ENCODE results near the gene ALK.

Gene ALK

DNA sequence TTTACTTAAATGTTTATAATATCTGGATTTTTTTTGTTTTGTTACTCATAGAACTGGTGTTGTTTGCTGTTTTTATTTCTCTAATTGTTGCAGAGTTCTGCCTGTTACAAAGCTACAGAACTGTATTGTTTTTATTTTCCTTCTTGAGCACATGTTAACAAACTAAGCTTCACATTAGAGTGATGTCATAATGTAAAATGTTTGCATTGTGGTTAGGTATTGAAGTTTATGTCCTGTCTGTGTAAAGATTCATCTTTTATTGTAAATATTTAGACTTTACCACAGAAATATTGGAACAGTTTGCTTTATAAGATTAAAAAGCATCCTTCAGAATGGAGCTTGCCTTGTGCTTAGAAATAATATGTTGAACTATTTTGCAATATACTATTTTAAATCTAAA is 738.5 kb downstream of the ALK start:
- in situ Hi-C loops (cut with MboI; ENCODE audit: low sequenced_read_pairs) = no loop called here

DNA sequence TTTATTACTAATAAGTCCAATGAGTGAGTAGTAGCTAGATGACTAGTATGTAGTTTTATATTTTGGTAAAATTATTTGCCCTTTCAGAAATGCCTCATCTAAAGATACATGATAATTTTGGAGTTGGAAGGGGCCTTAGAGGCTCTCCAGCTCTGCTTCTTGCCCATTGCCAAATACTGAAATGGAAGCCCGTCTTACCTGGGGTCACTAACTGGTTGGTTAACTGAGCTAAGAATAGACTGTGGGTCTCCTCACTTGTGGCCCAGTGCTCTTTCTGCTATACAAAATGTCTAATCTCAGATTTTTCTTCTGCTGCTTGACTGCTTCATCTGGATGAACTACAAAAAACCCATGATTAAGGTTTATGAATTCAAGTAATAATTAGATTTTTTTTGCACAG is 739.1 kb downstream of the ALK start:
- in situ Hi-C loops (cut with MboI; ENCODE audit: low sequenced_read_pairs) = no loop called here

DNA sequence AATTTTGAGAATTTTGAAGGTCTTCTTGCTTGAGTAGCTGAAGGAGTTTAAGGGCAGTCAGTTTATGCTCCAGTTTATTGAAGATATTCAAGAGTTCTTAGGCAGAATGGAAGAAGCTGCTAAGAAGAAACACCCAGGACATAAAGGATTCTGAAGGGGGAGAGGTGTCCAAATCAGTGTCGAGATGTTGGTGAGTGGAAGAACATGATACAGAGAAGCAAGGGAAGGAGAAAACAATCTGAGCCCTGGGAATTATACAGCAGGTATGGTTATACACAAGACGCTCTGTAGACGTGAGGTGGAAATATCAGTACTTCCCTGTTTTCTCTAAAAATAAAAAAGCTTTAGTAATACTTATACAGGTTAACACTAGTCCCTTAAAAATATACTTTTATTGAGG is 746.0 kb downstream of the ALK start:
- in situ Hi-C loops (cut with MboI; ENCODE audit: low sequenced_read_pairs) = no loop called here

DNA sequence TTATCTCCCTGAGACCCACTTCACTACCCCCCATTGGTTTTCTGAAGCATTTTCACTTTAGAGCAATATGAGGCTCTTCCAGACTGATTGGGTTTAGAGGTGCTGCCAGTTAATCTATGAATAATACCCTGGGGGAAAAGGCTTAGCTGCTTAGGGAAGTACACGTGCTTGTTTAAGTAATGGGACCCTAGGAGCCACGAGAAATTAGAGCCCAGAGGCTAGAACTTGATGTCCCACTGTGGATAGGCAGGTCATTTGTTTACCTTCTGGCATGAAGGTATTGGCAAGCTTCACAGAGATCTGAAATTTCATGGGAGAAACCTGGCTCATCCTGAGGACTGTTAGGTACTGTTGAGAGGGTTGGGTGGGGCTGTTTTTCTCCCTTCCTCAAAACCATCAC is 746.4 kb downstream of the ALK start:
- in situ Hi-C loops (cut with MboI; ENCODE audit: low sequenced_read_pairs) = no loop called here

DNA sequence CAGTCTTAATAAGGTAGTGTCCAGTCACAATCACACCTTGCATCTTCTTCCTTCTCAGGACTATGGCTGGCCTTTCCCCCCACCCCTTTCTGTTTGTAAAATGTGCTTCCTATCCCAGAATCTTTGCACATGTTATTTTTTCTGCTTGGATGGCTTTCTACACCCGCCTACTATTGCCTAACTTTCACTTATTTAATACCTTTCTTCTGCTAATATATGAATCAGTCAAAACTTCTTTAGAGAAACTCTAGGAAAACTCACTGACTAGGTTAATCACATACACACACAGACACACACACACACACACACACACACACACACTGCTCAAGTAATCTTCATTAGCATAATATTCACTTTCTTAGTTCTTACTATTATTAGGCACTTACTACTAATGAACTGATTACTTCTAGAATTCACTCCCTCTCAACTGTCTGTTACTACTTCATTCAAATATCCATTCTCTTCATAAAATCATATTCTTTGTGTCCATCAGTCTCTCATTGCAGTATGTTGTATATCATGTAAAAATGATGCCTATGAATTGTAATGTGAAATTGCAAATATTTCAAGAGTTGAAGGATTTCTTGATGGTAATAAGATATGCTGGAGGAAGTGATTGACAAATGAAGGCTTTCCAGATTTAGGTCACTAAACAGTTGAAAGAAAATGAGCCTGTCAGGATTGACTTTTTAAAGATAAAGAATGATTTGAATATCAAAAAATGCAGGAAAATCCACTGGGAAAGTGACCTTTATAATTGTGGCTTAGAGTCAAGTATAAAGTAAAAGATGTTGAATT is 754.9 kb downstream of the ALK start:
- in situ Hi-C loops (cut with MboI; ENCODE audit: low sequenced_read_pairs) = no loop called here

DNA sequence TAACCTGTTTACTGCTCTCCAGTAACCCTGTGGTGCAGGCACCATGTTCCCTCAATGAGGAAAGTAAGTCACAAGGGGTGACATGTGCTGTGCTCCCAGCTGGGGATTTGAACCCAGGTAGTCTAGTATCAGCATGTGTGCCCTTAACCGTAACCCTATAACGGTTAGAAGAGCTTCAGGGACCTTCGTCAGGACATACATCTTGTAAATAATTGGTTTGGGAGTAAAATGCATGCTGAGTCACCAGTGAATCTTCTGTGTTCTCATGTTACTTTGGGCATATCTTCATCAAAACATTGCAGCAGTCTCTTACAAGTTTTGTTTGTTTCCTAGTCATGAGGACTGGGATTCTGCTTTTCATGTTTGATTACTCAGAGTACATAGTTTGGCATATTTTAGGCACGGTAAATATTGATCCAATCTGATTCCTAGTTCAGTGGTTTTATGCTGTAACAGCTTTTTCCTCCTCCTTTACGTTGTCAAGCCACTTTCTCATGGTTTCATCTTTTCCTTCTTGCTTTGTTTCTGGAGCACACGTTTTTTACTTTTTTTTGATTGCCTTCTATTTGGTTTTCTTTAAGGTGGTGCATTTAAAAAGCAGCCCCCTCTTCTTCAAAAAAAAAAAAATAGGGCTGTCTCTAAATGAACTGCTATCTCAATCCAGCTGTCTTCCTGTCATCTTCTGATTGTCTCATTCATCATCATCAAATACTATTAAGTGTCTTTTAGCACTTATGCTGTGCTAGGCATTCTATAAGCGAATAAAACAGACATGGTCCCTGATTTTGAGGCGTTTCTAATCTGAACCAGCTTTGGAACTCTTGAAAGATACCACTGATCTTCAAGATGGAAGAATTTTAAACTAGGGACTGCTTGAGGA is 755.8 kb downstream of the ALK start:
- in situ Hi-C loops (cut with MboI; ENCODE audit: low sequenced_read_pairs) = no loop called here

DNA sequence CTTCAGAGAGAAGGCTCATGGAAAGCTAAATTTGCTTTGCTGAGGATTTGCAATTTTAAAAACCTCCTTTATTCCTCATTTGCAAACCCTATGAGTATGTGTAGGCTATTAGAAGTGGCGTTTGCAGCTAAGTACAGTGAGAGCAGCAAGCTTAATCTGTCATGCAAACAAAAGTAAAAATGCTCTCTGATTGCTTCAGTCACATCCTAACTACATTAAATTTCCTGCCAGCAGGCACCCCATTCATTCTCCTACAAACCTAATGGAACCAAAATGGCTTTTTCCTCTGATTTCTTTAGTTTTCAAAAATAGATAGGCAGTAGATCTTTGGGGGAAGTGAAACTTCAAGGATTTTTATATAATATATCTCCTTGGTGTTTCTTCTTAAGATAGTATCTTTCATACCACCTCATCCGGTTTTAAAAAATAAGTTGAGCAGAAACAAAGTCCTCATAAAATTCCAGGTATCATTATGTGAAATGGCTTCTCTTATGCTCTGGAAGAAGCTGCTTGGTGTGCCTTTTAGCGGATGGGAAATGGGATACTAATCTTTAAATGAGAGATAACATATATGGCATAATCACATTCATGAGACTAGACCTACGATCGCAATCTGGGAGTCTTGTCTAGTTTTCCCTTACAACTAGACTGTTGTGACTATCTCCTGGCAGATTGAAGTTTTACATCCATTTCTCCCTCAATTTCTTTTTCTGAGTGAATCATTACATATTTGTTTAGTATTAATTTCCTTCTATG is 757.1 kb downstream of the ALK start:
- in situ Hi-C loops (cut with MboI; ENCODE audit: low sequenced_read_pairs) = no loop called here

DNA sequence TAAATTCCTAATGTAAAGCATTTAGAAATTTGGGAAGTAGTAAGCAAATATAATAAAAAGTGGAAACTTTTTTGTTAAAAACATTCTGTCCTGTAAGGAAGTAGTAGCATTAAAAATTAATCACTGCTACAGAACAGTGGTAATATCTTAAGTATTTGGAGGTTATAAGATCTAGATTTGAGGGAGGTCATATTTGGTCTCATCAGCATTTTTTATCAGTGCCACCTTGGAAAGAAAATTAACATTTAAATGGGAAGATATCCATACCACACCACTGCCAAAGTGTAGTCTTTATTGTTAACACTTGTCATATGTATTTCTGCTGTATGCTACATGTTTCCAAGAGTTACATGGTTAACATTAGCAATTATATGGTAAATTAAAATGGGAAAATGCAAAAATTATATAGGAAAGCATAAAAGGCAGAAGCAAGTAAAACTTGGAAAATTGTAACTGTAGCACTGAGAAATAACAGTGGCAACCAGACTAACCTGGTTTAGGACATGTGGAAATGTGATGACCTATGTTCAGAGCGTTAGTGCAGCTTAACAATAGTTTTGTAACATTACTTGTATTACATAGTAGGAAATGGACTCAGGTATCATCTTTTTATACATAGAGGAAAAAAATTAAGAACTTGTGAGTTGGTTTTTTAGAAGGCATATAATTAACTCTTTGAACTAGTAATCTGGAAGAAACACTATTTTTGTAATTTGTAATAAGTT is 759.0 kb downstream of the ALK start:
- in situ Hi-C loops (cut with MboI; ENCODE audit: low sequenced_read_pairs) = no loop called here

DNA sequence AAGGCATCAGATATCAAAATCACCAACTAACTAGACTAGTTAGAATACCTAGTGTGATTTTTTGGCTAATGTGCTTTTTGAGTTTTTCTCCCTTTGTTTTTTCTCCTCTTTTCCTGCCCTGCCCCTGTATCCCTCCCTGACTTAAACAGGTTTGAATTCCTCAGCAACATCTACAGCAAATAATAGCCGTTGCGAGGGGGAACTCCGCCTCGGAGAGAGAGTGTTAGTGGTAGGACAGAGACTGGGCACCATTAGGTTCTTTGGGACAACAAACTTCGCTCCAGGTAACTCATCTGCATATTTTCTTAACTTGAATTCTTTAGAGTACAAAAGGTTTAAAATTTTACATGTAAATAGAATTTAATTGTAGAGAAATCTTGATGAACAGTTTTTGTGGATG is 761.2 kb downstream of the ALK start:
- in situ Hi-C loops (cut with MboI; ENCODE audit: low sequenced_read_pairs) = no loop called here

DNA sequence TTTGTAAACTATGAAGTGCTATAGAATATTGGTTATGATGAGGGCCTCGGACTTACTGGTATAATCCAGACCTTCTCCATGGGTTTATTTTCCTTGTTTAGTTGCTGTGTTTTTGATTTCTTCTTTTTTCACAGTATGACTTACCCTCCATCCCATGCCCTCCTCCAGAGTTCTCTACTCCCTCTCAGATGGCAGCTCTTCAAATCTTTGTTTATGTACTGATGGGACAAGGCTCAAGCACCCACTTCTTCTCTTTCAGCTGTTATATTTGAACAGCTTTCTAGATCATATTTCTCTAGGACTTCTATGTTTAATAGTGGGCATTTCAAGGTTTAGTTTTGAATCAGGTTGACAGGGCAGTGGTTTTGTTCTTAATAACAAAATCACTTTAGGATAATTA is 762.3 kb downstream of the ALK start:
- in situ Hi-C loops (cut with MboI; ENCODE audit: low sequenced_read_pairs) = no loop called here

DNA sequence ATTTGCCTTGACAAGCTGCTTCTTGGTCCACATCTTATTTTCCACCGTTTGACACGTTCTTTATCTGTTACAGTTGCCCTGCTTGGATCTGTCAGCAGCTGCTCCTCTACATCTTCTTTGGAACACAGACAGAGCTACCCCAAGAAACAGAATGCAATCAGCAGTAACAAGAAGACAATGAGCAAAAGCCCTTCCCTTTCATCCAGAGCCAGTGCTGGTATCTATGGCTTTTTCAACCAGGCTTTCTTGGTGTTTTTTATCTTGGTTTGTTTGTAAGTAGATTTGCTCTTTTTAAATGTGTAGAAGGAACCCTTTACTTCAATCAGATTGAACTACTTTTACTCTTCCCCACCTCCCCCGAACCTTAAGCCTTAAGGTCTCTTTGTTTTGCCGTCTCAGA is 764.3 kb downstream of the ALK start:
- in situ Hi-C loops (cut with MboI; ENCODE audit: low sequenced_read_pairs) = no loop called here

DNA sequence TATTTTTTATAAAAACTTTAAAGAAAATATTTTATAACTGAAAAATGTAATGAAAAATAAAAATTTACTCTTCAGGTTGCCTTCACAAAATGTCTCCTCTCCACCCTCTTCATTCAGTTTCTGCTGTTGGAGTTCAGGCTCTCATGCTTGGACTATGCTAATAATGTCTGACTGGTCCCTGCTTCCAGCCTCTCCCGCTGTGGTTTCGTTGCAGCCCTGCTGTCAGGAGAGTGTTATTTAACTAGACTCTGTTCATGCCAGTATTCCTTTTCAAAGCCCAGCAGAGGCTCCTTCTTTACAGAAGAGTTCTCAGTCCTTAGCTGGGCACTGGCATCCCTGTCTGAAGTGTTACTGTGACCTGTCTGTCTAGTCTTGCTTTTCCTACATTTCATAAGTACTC is 765.8 kb downstream of the ALK start:
- in situ Hi-C loops (cut with MboI; ENCODE audit: low sequenced_read_pairs) = no loop called here

DNA sequence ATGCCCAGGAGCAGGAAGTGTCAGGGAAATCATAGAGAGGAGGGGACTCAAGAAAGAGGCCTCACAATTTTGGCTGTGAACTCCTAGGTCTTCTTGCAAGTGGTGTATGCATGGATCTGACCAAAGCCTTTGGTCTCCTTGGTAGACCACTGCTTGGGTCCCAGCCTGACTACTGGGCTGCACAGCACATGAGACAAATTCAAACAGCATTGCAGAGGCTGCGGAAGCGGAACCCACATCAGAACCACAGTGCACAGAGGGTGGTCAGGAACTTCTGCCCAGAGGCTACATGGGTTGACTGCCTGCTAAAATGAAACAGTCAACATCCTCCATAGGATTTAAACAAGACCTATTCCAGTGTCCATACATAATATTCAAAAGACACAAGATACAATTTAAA is 766.8 kb downstream of the ALK start:
- in situ Hi-C loops (cut with MboI; ENCODE audit: low sequenced_read_pairs) = no loop called here

DNA sequence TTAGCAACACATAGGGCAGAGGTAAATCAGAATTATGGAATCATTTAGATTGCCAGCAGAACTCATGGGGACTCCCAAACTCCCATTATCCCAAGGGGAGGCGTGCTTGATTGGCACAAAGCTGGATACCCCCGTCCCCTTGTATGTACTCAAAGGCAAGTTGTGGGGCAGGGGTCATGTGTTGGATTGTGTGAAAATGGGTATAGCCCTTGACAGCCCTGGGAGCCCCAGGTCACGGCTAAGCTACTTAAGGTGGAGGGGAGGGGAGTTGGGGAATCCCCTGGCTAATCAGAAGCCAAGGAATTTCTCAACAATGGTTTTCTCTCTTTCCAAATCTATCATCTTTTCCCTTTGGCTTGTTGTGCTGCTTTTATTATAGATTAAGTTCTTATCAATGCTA is 773.4 kb downstream of the ALK start:
- in situ Hi-C loops (cut with MboI; ENCODE audit: low sequenced_read_pairs) = no loop called here

DNA sequence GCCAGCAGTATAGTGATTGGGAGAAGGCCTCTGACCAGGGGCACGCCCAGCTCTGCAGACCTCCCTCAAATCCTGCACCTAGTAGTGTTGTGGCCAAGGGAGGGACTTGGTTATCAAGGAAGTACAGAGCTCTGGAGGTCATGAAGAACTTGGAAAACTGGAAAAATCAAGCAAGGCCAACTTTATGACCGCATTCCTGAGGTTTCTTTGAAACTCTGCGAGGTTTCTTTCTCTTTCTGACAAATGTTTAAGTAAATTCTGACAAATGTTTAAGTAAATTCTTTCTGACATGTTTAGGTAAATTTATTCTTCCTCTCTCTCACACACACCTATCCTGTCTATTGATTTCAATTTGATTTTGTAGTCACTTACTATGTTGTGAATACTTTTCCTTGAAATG is 775.2 kb downstream of the ALK start:
- in situ Hi-C loops (cut with MboI; ENCODE audit: low sequenced_read_pairs) = no loop called here

DNA sequence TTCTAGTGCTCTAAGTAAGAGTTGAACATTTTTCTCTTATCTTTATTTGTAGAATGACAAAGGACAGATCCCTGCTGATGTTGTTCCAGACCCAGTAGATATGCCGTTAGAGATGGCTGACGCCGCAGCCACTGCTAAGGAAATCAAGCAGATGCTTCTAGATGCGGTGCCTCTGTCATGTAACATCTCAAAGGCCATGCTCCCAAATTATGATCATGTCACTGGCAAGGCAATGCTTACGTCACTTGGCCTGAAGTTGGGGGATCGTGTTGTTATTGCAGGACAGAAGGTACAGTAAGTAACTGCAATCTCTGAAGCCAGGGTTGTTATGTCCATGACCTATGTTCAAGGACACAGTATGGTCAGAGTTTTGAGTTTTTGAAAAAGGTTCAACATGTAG is 777.7 kb downstream of the ALK start:
- in situ Hi-C loops (cut with MboI; ENCODE audit: low sequenced_read_pairs) = no loop called here

All from HL-60/S4 treated with phorbol 12-myristate 13-acetate at 8.2 ng/mL for 4 days and 3 days (cell line).